ENCODE data around the gene REXO5.
A peak's percentile ranks its signal among the peaks of the same experiment; 100 is the strongest.
"Not testable (repeated sequence)": the region's sequence is repeated elsewhere in the genome, so short reads cannot be mapped to it uniquely, and the experiment has no call there.

The REXO5 gene, protein sequence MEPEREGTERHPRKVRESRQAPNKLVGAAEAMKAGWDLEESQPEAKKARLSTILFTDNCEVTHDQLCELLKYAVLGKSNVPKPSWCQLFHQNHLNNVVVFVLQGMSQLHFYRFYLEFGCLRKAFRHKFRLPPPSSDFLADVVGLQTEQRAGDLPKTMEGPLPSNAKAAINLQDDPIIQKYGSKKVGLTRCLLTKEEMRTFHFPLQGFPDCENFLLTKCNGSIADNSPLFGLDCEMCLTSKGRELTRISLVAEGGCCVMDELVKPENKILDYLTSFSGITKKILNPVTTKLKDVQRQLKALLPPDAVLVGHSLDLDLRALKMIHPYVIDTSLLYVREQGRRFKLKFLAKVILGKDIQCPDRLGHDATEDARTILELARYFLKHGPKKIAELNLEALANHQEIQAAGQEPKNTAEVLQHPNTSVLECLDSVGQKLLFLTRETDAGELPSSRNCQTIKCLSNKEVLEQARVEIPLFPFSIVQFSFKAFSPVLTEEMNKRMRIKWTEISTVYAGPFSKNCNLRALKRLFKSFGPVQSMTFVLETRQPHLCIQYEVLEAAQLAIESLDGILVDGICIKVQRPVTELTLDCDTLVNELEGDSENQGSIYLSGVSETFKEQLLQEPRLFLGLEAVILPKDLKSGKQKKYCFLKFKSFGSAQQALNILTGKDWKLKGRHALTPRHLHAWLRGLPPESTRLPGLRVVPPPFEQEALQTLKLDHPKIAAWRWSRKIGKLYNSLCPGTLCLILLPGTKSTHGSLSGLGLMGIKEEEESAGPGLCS

DNA sequence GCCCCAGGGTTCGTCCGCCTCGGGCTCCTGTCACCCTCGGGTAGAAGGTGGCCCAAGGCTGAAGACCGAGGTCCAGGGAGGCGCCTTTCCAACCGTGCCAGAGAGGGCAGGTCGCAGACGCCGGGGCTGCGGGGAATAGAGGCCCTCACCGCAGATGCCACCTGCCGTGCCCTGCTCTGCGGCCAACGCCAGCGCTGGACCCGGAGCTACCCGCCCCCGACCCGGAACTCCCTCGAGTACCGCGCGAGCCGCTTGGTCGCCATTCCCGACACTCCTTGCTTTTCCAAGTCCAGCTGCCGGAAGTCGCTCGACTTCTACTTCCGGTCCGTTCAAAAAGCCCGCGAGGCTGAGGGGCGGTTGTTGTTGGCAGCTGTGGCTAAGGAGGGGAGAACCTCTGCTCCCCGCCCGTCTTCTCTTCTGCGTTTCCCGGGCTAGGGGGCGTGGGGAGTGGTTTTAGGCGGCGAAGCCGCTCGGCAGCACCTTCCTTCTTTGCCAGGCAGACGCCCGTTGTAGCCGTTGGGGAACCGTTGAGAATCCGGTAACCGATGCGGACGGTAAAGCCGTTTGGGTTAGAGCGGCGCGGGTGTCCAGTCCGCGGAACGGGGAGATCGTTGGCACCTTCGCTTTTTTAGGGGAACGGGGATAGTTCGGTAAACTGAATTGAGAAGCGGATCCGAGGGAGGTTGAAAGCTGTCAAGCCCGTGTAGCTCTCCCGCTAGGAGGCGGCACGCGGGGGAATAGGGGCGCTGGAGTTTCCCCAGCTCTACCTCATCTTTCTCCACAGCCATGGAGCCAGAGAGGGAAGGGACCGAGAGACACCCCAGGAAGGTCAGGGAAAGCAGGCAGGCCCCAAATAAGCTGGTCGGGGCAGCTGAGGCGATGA is at the start of gene REXO5, which contains the start of gene ERI2:
TSS of gene REXO5 (plus strand) at position 360 of the 883 bp plus-strand sequence. CDS start at position 787, 427 bp downstream.
TSS of gene ERI2 (minus strand) at position 305 of the 883 bp plus-strand sequence. CDS start at position 263, 42 bp downstream.
- DNase-seq = peak; percentile 81

DNA sequence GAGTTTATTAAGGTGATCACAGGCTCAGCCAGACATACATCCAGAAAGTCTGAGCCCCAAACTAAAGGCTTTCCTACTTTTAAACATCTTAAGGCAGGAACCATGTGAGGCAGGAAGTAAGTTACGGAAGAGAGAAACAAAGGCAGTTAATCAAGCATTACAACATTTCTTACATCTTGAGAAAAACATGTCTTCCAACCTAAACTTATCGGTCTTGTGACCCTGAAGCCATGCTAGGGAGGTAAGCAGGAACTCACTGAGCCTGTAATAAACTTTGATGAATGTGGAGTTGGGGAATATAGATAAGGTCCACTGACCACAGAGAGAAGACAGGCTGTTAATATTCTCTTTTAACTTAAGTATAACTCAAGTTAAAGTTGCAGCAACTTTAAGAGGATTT is 46.0 kb upstream of the REXO5 start:
- no peak for DNase-seq

GRCh38 chr16:20761175-20761574 is 45.2 kb upstream of the REXO5 start:
- no peak for DNase-seq

DNA sequence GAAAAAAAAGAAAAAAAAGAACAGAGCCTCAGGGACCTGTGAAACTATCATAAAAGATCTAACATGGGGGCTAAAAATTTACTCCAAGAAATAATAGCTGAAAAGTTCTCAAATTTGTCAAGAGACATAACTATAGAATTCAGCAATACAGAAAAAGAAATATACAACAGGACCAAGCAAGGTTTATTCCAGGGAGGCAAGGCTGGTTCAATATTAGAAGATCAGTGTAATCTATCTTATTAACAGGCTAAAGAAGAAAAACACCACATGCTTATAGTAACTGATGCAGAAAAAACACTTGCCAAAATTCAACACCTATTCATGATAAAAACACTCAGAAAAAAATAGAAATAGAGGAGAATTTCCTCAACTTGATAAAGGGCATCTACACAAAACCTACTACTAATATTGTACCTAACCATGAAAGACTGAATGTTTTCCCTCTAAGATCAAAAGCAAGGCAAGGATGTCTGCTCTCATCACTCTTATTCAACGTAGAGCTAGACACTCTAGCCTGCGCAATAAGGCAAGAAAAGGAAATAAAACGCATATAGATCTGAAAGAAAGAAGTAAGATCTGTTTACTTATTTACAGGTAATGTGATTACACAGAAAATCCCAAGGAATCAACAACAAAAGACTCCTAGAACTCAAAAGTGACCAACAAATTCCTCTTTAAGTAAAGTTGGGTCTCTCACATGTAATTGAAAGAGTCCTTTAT is 43.8 kb upstream of the REXO5 start:
- DNase-seq = no peak

- no peak for DNase-seq
Observed at GRCh38 chr16:20763461-20764232, 42.7 kb upstream of the REXO5 start, which contains the start of gene ACSM3. ACSM3 (plus strand) TSS chr16:20764014; CDS start chr16:20770035, 6,021 bp downstream.

GRCh38 chr16:20764448-20764847 is 41.9 kb upstream of the REXO5 start:
- DNase-seq = not testable (repeated sequence)

DNA sequence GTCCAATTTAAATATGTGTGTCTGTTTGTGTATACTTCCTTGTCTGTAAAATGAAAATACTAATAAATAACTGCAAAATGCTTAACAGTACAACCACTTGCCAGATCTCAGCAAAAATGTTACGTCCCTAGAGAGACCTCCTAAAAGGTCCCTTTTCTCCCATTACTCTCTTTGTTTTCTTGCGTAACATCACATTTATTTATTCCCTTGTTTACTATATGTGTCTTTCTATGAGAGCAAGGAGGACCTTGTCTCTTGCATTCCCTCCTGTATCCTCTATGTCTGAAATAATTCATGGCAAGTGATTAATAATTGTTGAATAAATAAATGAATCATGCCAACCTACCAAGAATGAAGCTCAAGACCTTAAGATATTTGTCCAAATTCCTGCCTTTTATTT is 40.6 kb upstream of the REXO5 start:
- DNase-seq = no peak

DNA sequence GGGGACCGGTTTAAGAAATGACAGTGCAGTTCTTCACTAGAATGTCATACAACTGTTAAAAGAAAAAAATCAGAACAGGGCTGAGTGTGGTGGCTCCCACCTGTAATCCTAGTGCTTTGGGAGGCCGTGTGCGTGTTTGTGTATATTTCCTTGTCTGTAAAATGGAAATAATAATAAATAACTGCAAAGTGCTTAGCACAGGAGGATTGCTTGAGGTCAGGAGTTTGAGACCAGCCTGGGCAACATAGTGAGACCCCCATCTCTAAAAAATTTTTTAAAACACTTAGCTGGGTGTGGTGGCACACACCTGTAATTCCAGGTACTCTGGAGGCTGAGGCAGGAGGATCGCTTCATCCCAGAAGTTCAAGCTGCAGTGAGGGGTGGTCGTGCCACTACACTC is 40.0 kb upstream of the REXO5 start:
- no peak for DNase-seq

GRCh38 chr16:20767577-20767976 is 38.8 kb upstream of the REXO5 start:
- DNase-seq = no peak

DNA sequence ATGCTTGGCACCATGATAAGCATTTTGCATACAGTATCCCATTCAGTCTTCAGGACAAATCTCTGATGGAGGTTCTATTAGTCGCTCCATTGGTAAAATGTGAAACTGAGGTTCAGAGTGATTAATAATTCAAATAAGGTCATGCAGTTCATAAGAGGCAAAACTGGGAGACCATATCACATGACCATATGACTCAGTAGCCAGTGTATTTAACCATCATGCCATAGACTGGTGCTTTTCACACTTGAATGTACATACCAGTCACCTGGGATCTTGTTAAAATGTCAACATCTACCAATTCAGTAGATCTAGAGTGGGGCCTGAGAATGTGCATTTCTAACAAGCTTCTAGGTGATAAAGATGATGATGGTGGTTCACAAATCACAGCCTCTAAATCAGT is 38.2 kb upstream of the REXO5 start:
- DNase-seq = no peak

GRCh38 chr16:20768818-20769217 is 37.5 kb upstream of the REXO5 start:
- no peak for DNase-seq

GRCh38 chr16:20773679-20774078 is 32.6 kb upstream of the REXO5 start:
- no peak for DNase-seq

DNA sequence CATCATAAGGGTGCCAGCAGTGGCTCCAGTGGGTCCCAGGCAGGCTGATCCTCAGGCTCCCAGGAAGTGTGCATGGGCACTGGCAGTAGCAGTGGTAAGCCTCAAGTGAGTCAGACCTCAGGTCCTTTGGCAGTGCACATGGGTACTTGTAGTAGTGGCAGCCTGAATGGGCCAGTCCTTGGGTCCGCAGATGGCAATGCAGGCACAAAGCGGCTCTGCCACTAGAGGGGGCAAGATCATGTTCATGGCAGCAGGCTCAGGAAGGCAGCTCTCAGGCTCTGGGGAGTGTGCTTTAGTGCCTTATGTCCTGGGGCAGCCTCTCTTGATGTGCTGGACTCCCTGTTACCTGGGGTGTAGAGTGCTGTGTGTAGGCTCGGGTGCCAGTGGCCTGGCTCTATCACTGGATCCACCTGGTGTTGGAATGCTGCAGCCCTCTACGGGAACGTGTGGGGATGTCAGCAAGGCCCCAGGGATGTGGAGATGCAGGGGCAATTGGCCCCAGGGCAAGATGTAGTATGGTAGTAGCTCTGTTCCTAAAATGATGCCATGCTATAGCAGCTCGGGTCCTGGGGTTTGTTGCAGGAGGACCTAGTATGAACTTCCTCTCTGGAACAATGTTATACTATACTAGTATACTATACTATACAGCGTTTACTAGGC is 31.5 kb upstream of the REXO5 start:
- DNase-seq = no peak

- DNase-seq = no peak
Observed at GRCh38 chr16:20781697-20782096, 24.6 kb upstream of the REXO5 start.

- no peak for DNase-seq
Observed at GRCh38 chr16:20782470-20782869, 23.9 kb upstream of the REXO5 start.

DNA sequence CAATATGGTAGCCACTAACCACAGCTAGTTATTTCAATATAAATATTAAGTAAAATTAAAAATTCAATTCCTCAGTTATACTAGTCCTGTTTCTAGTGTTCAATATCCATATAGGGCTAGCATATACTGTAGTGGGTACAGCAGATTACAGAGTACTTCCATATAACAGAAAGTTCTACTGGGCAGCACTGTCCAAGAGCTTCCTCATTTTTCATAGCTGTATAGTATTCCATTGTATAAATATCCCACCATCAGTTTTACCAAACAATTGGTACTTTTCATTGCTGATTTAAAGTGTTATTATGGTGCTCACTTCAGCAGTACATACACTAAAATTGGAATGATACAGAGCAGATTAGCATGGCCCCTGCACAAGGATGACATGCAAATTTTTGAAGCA is 22.1 kb upstream of the REXO5 start:
- no peak for DNase-seq

DNA sequence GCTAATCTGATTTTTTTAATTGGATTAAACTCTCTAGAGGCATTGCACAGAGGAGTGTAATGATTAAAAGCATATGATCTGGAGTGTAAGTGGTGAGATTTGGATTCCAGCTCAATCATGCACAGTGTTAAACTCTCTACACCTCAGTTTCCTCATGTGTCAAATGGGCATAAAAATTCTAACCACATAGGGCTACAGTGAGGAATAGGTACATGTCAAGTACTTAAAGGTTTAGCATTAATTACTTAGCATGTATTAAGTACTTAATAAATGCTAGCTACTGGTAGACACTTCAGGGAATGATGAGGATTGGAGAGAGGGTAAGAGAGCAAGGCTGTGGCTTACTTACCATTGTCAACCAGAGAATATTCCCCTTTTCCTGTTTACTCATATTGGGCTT is 17.2 kb upstream of the REXO5 start:
- DNase-seq = no peak

GRCh38 chr16:20791923-20792612 is 14.3 kb upstream of the REXO5 start:
- no peak for DNase-seq

DNA sequence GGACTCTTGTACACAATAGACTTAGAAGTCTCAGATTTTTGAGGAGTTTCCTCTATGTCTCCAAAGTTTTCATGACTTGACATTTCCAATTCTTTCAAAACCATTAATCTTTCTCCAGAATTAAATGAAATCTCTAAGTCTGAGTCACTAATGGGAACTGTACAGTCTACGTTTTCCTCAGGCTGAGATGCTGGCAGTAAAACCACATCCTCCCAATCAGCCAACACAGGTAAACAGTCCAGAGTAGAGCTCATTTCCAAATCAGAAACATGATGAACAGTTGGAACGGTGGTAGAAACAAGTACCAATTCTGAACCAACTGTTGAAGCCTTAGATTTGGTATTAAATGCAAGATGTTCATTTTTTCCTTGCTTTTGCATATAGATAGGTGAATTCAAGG is 8.0 kb upstream of the REXO5 start:
- DNase-seq = no peak

- no peak for DNase-seq
Observed at GRCh38 chr16:20799599-20799998, 6.7 kb upstream of the REXO5 start.

Data from NCI-H1105 (cell line).